ENCODE data around the gene RPP25L.

DNA sequence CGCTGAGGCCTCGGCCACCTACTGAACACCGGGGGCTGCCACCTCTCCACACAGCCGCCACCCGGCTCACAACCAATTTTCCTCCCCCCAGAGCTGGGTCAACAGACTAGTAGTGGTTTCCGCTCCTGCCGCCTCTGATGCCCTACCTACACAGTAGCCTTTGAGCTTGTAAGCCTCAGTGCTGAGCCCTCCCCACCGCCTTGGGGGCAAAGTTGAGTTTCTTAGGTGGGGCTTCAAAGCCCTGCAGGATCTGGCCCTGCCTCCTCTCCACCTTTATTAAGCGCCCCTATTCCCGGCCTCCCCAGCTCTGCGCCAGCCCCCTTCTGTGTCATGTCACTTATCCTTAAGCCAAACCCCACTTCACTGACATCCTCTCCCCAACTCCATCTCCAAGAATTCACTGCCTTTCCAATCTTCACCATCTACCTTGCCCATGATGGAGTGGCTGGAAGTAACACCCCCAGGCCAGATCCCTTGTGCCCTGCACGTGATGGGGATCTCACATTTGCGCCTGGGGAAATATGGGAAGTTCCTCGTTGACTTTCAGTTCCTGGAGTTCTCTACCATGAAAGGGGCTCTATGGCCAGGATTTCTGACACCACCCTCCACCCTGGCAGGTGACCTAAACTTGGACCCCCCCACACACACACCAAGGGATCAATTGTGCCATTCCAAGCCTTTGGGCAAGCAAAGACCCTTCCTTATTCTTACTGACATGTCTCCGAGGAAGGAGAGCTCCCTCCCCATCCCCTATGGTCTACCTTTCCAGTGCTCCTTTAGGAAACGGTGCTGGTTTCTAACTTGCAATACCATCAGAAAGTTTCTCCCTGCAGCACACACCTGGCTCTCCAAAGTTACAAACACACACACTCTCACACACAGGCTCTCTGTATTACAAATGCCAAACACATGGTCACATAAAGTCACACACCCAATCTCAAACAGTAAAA lies 19.7 kb downstream of the RPP25L start:
- TF ChIP-seq, protein P1, sequence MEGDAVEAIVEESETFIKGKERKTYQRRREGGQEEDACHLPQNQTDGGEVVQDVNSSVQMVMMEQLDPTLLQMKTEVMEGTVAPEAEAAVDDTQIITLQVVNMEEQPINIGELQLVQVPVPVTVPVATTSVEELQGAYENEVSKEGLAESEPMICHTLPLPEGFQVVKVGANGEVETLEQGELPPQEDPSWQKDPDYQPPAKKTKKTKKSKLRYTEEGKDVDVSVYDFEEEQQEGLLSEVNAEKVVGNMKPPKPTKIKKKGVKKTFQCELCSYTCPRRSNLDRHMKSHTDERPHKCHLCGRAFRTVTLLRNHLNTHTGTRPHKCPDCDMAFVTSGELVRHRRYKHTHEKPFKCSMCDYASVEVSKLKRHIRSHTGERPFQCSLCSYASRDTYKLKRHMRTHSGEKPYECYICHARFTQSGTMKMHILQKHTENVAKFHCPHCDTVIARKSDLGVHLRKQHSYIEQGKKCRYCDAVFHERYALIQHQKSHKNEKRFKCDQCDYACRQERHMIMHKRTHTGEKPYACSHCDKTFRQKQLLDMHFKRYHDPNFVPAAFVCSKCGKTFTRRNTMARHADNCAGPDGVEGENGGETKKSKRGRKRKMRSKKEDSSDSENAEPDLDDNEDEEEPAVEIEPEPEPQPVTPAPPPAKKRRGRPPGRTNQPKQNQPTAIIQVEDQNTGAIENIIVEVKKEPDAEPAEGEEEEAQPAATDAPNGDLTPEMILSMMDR (conservative IDR thresholded peaks at IDR 0.05; ENCODE audit: low read depth, low read length), result no peak
- TF ChIP-seq EZH2 (IDR thresholded peaks at IDR 0.05; ENCODE audit: low read length, unreplicated experiment) (no peak), EZH2phosphoT487 (IDR thresholded peaks at IDR 0.05; ENCODE audit: borderline replicate concordance, low read length) (no peak)
